Measurements from ENCODE around the gene VWA8. TPM values are rescaled to one million over a fixed set of nuclear protein-coding genes. Genes with fewer than 3 reads are reported as not detected.

Gene VWA8
- total RNA-seq, 1 experiment from 2014 or later, result 22.6 TPM

DNA sequence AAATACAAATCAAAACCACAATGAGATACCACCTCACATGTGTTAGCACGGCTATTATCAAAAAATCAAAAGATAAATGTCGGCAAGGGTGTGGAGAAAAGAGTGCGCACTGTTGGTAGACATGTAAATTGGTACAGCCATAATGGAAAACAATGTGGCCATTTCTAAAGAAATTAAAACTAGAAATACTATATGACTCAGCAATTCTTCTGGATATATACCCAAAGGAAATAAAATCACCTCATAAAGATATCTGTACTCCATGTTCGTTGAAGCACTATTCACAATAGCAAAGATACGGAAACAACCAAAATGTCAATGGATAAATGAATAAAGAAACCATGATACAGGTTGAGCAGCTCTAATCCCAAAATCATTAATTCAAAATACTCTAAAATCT, 30.8 kb downstream of the VWA8 start:
- RAD21 ChIA-PET (ENCODE audit: low non-redundant PET in 1 of 2, low total read pairs in 2 of 2, uncharacterized antibody in 2 of 2, unreplicated experiment in 2 of 2), result no interaction called here
- peaks cover 0 to 5% of the 10 kb centered on the region in 2 experiments; a peak in 2 of 4 replicates for H3K36me3 ChIP-seq (ENCODE audit: control insufficient read depth in 1 of 2, insufficient read depth in 2 of 2, low read length in 2 of 2)
- H3K4me2 ChIP-seq (ENCODE audit: low read length), result no peak overlapping the region
- intact Hi-C loops (cut with micrococcal nuclease), result no loop called here
- DNase-seq (ENCODE audit: low read depth, low spot score), result no peak
- no peak overlapping the region for H3K9ac ChIP-seq (ENCODE audit: low read length)
- CTCF ChIA-PET, result no interaction called here
- H3K27ac ChIP-seq (ENCODE audit: low read depth, low read length), result no peak overlapping the region
- POLR2A ChIA-PET, result no interaction called here
- no peak for TF ChIP-seq RAD21 (IDR thresholded peaks at IDR 0.05; ENCODE audit: low read depth)
- peaks cover 0 to 7% of the 10 kb centered on the region in 2 experiments; a peak in 2 of 4 replicates for H3K9me3 ChIP-seq (ENCODE audit: control insufficient read depth in 1 of 2, insufficient read depth in 1 of 2, low read depth in 1 of 2, low read length in 2 of 2)
- no peaks in the 10 kb centered on the region for H3K4me1 ChIP-seq (ENCODE audit: control insufficient read depth in 1 of 2, insufficient read depth in 2 of 2, low read length in 2 of 2)
- no peak overlapping the region for H2AFZ ChIP-seq (ENCODE audit: low read depth, low read length, poor library complexity, severe bottlenecking)
- H4K20me1 ChIP-seq (ENCODE audit: insufficient read depth), result peaks cover 4% of the 10 kb centered on the region; the same call in 1 of the 2 replicates
- ATAC-seq, result no peak
- no peaks in the 10 kb centered on the region for H3K27me3 ChIP-seq (ENCODE audit: insufficient read depth, low read length)
- no peaks in the 10 kb centered on the region for H3K9me2 ChIP-seq (ENCODE audit: insufficient read depth)
- BruUV-seq (replicated peaks), result no TSS peak
- no peak overlapping the region for H3K4me3 ChIP-seq (replicated peaks in 1 of 2; ENCODE audit: low read depth in 1 of 2, low read length in 2 of 2)
- peaks cover 72% of the 10 kb centered on the region for H3K79me2 ChIP-seq (ENCODE audit: insufficient read depth, low read length)

DNA sequence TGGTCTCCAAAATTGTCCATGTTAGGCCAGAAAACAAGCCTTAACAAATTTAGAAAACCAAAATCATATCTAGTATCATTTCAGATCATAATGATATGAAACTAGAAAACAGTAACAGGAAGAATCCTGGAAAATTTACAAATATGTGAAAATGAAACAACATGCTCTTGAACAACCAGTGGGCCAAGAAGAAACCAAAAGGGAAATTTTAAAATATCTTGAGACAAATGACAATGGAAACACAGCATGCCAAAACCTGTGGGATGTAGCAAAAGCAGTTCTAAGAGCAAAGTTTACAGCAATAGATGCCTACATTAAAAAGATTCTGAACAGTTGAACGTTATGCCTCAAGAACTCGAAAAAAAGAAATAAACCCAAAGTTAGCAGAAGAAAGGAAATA, 32.6 kb downstream of the VWA8 start:
- peaks cover 10 to 11% of the 10 kb centered on the region in 2 experiments; a peak in 3 of 4 replicates for H3K9me3 ChIP-seq (ENCODE audit: control insufficient read depth in 1 of 2, insufficient read depth in 1 of 2, low read depth in 1 of 2, low read length in 2 of 2)
- no TSS peak for BruUV-seq (replicated peaks)
- ATAC-seq (no peak), DNase-seq (ENCODE audit: low read depth, low spot score) (no peak)
- no peak overlapping the region for H3K4me3 ChIP-seq (replicated peaks in 1 of 2; ENCODE audit: low read depth in 1 of 2, low read length in 2 of 2)
- H3K79me2 ChIP-seq (ENCODE audit: insufficient read depth, low read length), result peaks cover 79% of the 10 kb centered on the region
- H3K27ac ChIP-seq (ENCODE audit: low read depth, low read length), result no peak overlapping the region
- peaks cover 0 to 8% of the 10 kb centered on the region in 2 experiments; a peak in 2 of 4 replicates for H3K36me3 ChIP-seq (ENCODE audit: control insufficient read depth in 1 of 2, insufficient read depth in 2 of 2, low read length in 2 of 2)
- no peaks in the 10 kb centered on the region for H3K27me3 ChIP-seq (ENCODE audit: insufficient read depth, low read length)
- intact Hi-C loops (cut with micrococcal nuclease), result no loop called here
- H3K9me2 ChIP-seq (ENCODE audit: insufficient read depth), result no peaks in the 10 kb centered on the region
- no peak overlapping the region for H3K4me2 ChIP-seq (ENCODE audit: low read length)
- no peak overlapping the region for H3K9ac ChIP-seq (ENCODE audit: low read length)
- no peaks in the 10 kb centered on the region for H3K4me1 ChIP-seq (ENCODE audit: control insufficient read depth in 1 of 2, insufficient read depth in 2 of 2, low read length in 2 of 2)
- POLR2A ChIA-PET, result no interaction called here
- H4K20me1 ChIP-seq (ENCODE audit: insufficient read depth), result peaks cover 4% of the 10 kb centered on the region; the same call in 1 of the 2 replicates
- H2AFZ ChIP-seq (ENCODE audit: low read depth, low read length, poor library complexity, severe bottlenecking), result no peak overlapping the region
- RAD21 ChIA-PET (ENCODE audit: low non-redundant PET in 1 of 2, low total read pairs in 2 of 2, uncharacterized antibody in 2 of 2, unreplicated experiment in 2 of 2), result no interaction called here
- CTCF ChIA-PET, result no interaction called here
- TF ChIP-seq ELF1 (IDR thresholded peaks at IDR 0.05; ENCODE audit: borderline replicate concordance, low read depth), result no peak
- TF ChIP-seq POLR2A (IDR thresholded peaks at IDR 0.05; ENCODE audit: borderline replicate concordance, extremely low read depth, insufficient read depth, insufficient read length), result no peak
- TF ChIP-seq, protein P1, sequence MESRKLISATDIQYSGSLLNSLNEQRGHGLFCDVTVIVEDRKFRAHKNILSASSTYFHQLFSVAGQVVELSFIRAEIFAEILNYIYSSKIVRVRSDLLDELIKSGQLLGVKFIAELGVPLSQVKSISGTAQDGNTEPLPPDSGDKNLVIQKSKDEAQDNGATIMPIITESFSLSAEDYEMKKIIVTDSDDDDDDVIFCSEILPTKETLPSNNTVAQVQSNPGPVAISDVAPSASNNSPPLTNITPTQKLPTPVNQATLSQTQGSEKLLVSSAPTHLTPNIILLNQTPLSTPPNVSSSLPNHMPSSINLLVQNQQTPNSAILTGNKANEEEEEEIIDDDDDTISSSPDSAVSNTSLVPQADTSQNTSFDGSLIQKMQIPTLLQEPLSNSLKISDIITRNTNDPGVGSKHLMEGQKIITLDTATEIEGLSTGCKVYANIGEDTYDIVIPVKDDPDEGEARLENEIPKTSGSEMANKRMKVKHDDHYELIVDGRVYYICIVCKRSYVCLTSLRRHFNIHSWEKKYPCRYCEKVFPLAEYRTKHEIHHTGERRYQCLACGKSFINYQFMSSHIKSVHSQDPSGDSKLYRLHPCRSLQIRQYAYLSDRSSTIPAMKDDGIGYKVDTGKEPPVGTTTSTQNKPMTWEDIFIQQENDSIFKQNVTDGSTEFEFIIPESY (IDR thresholded peaks at IDR 0.05; ENCODE audit: extremely low read depth, insufficient replicate concordance, low read length), result no peak
- TF ChIP-seq SRF (IDR thresholded peaks at IDR 0.05; ENCODE audit: low read depth), result no peak
- TF ChIP-seq CBX3 (IDR thresholded peaks at IDR 0.05; ENCODE audit: low read depth), result no peak
- TF ChIP-seq EZH2phosphoT487 (IDR thresholded peaks at IDR 0.05; ENCODE audit: borderline replicate concordance), result no peak
- TF ChIP-seq, protein P2, sequence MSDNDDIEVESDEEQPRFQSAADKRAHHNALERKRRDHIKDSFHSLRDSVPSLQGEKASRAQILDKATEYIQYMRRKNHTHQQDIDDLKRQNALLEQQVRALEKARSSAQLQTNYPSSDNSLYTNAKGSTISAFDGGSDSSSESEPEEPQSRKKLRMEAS (IDR thresholded peaks at IDR 0.05), result no peak
- TF ChIP-seq EGR1 (IDR thresholded peaks at IDR 0.05; ENCODE audit: low read depth), result no peak
- TF ChIP-seq ZNF274 (IDR thresholded peaks at IDR 0.05; ENCODE audit: low read depth, low read length), result no peak
- no peak for TF ChIP-seq JUND (IDR thresholded peaks at IDR 0.05)
- no peak for TF ChIP-seq SIN3A (IDR thresholded peaks at IDR 0.05; ENCODE audit: low read depth)
- no peak for TF ChIP-seq ZFX (IDR thresholded peaks at IDR 0.05)
- TF ChIP-seq, protein P3, sequence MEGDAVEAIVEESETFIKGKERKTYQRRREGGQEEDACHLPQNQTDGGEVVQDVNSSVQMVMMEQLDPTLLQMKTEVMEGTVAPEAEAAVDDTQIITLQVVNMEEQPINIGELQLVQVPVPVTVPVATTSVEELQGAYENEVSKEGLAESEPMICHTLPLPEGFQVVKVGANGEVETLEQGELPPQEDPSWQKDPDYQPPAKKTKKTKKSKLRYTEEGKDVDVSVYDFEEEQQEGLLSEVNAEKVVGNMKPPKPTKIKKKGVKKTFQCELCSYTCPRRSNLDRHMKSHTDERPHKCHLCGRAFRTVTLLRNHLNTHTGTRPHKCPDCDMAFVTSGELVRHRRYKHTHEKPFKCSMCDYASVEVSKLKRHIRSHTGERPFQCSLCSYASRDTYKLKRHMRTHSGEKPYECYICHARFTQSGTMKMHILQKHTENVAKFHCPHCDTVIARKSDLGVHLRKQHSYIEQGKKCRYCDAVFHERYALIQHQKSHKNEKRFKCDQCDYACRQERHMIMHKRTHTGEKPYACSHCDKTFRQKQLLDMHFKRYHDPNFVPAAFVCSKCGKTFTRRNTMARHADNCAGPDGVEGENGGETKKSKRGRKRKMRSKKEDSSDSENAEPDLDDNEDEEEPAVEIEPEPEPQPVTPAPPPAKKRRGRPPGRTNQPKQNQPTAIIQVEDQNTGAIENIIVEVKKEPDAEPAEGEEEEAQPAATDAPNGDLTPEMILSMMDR (IDR thresholded peaks at IDR 0.05 in 2 of 3, conservative IDR thresholded peaks at IDR 0.05 in 1 of 3; ENCODE audit: borderline replicate concordance in 1 of 3, insufficient read depth in 1 of 3, low read depth in 2 of 3, low read length in 2 of 3), result no peak
- no peak for TF ChIP-seq POLR2AphosphoS5 (IDR thresholded peaks at IDR 0.05; ENCODE audit: low read depth, low read length)
- TF ChIP-seq RAD21 (IDR thresholded peaks at IDR 0.05; ENCODE audit: low read depth), result no peak
- TF ChIP-seq TCF7L2 (IDR thresholded peaks at IDR 0.05; ENCODE audit: borderline replicate concordance, extremely low read depth, insufficient read depth, insufficient read length), result no peak

All from HCT116 (cell line).